AG09319 (cell line): ENCODE data around the gene DIP2C.
"Not testable (repeated sequence)": the region's sequence is repeated elsewhere in the genome, so short reads cannot be mapped to it uniquely, and the experiment has no call there.

Experiments used
- DNase-seq: peaks from one replicate; pipeline ENCODE4 v3.0.0-alpha.2; 2010; ENCODE audit warnings: low read depth; ENCODE audit errors: extremely low read depth
- CTCF ChIP-seq: IDR thresholded peaks from 2 replicates; pipeline ENCODE4 v1.5.1; 2011; ENCODE audit warnings: low read depth, mild to moderate bottlenecking, inconsistent platforms, low read length, moderate library complexity

Gene DIP2C

GRCh38 chr10:586151-586550 lies 103.3 kb downstream of the DIP2C start:
- TF ChIP-seq CTCF = no peak
- no peak for DNase-seq

- no peak for TF ChIP-seq CTCF
- DNase-seq = no peak
Measured at GRCh38 chr10:585502-585901, 104.0 kb downstream of the DIP2C start.

DNA sequence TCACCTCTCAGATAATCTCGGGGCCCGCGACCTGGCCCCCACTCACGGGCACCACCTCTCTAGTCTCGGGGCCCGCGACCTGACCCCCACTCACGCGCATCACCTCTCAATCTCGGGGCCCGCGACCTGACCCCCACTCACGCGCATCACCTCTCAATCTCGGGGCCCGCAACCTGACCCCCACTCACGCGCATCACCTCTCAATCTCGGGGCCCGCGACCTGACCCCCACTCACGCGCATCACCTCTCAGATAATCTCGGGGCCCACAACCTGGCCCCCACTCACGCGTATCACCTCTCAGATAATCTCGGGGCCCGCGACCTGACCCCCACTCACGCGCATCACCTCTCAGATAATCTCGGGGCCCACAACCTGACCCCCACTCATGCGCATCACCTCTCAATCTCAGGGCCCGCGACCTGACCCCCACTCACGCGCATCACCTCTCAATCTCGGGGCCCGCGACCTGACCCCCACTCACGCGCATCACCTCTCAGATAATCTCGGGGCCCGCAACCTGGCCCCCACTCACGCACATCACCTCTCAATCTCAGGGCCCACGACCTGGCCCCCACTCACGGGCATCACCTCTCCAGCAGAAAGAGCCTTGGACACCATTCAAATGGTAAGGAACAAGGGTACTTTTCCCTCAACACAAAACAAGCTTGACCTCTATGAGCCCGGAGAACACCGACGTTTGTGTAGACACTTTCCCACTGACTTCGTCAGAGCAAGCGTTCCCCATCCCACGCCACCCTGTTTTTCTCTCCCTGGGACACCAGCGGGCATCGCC lies 104.8 kb downstream of the DIP2C start:
- not testable (repeated sequence) for DNase-seq

- TF ChIP-seq CTCF = no peak
- DNase-seq = no peak
Measured at GRCh38 chr10:583433-583832, 106.0 kb downstream of the DIP2C start.

DNA sequence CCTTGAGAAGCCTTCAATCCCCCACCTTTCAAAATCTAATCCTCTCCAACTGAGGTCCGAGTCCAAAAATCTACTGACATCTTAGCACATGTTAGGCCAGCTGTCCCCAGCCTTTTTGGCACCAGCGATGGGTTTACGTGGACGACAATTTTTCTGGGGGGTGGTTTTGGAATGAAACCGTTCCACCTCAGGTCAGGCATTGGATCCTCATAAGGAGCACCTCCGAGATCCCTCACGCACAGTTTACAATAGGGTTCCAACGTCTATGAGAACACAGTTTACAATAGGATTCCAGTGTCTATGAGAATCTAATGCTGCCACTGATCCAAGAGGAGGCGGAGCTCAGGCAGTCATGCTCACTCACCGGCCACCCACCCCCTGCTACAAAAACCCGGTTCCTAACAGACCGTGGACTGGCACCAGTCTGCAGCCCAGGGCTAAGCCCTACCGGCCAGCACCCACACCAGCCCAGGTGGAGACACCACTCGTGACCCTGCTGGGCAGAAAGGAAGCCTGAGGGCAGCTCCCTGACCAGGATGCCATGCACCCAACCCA lies 107.6 kb downstream of the DIP2C start:
- DNase-seq = no peak
- no peak for TF ChIP-seq CTCF

- peak; percentile 41 for DNase-seq
- TF ChIP-seq CTCF = no peak
Measured at GRCh38 chr10:580778-581177, 108.7 kb downstream of the DIP2C start.

- no peak for TF ChIP-seq CTCF
- no peak for DNase-seq
Measured at GRCh38 chr10:576130-576465, 113.4 kb downstream of the DIP2C start.

DNA sequence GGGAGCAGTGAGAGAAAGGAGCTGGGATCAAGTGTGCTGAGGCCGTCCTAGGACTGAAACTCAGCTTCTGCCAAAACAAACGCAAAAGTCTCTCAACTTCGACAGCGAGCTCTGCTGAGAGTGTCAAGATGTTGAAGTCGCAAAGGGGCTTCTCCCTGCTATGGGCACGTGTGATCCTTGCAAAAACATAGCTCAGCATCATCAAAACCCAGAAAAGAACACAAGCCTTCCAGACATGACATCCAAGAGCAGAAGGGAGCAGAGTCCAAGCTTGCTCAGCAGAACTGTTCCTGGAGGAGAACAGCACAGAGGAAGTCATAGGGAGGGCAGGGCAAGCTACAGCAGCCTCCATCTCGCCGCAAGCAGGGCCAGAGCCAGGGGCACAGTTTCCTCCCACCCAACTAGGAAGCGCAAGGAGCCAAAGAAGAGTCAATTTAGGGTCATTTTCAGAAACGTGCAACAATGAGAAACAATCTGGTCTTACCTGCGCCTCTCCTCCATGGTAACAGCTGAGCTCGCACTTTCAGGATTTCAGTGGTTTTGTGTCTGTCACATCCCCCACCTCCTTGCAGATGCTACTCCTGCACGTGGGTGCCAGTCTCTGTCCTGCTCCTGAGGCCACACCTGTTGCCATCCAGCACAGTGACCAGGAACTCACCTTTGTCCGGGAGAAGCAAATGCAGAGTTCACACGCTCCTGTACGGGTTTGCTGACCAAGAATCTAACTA lies 113.9 kb downstream of the DIP2C start:
- DNase-seq = no peak
- TF ChIP-seq CTCF = no peak
